Inflammatory macrophage (primary cell): Measurements from ENCODE around the gene CLCN2.
A peak's percentile ranks its signal among the peaks of the same experiment; 100 is the strongest.

Source experiments
- DNase-seq, 2 donors: peaks; one replicate each; pipeline ENCODE4 v3.0.0-alpha.2; 2020 to 2022

Gene CLCN2

GRCh38 chr3:184359610-184360009 is 1.8 kb downstream of the CLCN2 start:
- no peak for DNase-seq

- no peak for DNase-seq
Observed at GRCh38 chr3:184358921-184359350, 2.5 kb downstream of the CLCN2 start.

GRCh38 chr3:184358124-184358767 is 3.2 kb downstream of the CLCN2 start:
- DNase-seq = no peak

- DNase-seq = no peak
Observed at GRCh38 chr3:184357248-184358123, 3.9 kb downstream of the CLCN2 start.

GRCh38 chr3:184355261-184356040 is 6.0 kb downstream of the CLCN2 start:
- DNase-seq = no peak

- no peak for DNase-seq
Observed at GRCh38 chr3:184354754-184355153, 6.7 kb downstream of the CLCN2 start.

GRCh38 chr3:184354121-184354728 is 7.2 kb downstream of the CLCN2 start:
- DNase-seq = peak; percentile 30 to 31

- no peak for DNase-seq
Observed at GRCh38 chr3:184353546-184353941, 7.9 kb downstream of the CLCN2 start.

GRCh38 chr3:184352897-184353545 is 8.4 kb downstream of the CLCN2 start:
- no peak for DNase-seq

- DNase-seq = no peak
Observed at GRCh38 chr3:184352149-184352785, 9.1 kb downstream of the CLCN2 start.

GRCh38 chr3:184351511-184352148 is 9.8 kb downstream of the CLCN2 start:
- no peak for DNase-seq

- no peak for DNase-seq
Observed at GRCh38 chr3:184350618-184351017, 10.8 kb downstream of the CLCN2 start.

- DNase-seq = no peak
Observed at GRCh38 chr3:184349563-184350470, 11.6 kb downstream of the CLCN2 start.

- no peak for DNase-seq
Observed at GRCh38 chr3:184348057-184348382, 13.4 kb downstream of the CLCN2 start.

GRCh38 chr3:184347321-184348056 is 13.9 kb downstream of the CLCN2 start:
- no peak for DNase-seq

- no peak for DNase-seq
Observed at GRCh38 chr3:184346480-184347190, 14.8 kb downstream of the CLCN2 start.

GRCh38 chr3:184345317-184346144 is 15.9 kb downstream of the CLCN2 start:
- DNase-seq = peak; percentile 83 to 87
